Activated effector memory CD4-positive, alpha-beta T cell treated with anti-CD3 and anti-CD28 coated beads, Interleukin-2, amount 50 U/mL, for 16 hours (primary cell): ENCODE measurements around the gene SMIM38.

Experiments
- DNase-seq: peaks from one replicate; pipeline ENCODE4 v3.0.0-alpha.2; 2020

SMIM38 gene

GRCh38 chr11:69162505-69162904, 6.8 kb downstream of the SMIM38 start:
- DNase-seq: no peak

- DNase-seq: no peak
Observed at GRCh38 chr11:69163842-69164241, 8.1 kb downstream of the SMIM38 start.

- no peak for DNase-seq
Observed at GRCh38 chr11:69164824-69165223, 9.1 kb downstream of the SMIM38 start.

GRCh38 chr11:69165775-69166174, 10.0 kb downstream of the SMIM38 start:
- DNase-seq: no peak

GRCh38 chr11:69166218-69167115, 10.7 kb downstream of the SMIM38 start:
- peak; percentile 78 for DNase-seq

- no peak for DNase-seq
Observed at GRCh38 chr11:69167130-69167915, 11.6 kb downstream of the SMIM38 start.

GRCh38 chr11:69167916-69168691, 12.4 kb downstream of the SMIM38 start:
- peak; percentile 48 for DNase-seq

- no peak for DNase-seq
Observed at GRCh38 chr11:69169479-69169878, 13.7 kb downstream of the SMIM38 start.

- peak; percentile 57 for DNase-seq
Observed at GRCh38 chr11:69170704-69171103, 15.0 kb downstream of the SMIM38 start.

- DNase-seq: peak; percentile 19
Observed at GRCh38 chr11:69171476-69172240, 15.9 kb downstream of the SMIM38 start.

GRCh38 chr11:69172674-69173073, 16.9 kb downstream of the SMIM38 start:
- DNase-seq: no peak

GRCh38 chr11:69173331-69173730, 17.6 kb downstream of the SMIM38 start:
- DNase-seq: no peak

GRCh38 chr11:69173925-69174581, 18.3 kb downstream of the SMIM38 start:
- peak; percentile 42 for DNase-seq

GRCh38 chr11:69174841-69175240, 19.1 kb downstream of the SMIM38 start:
- DNase-seq: no peak

- DNase-seq: no peak
Observed at GRCh38 chr11:69178819-69179482, 23.2 kb downstream of the SMIM38 start.

- no peak for DNase-seq
Observed at GRCh38 chr11:69180226-69180625, 24.5 kb downstream of the SMIM38 start.

GRCh38 chr11:69180726-69181125, 25.0 kb downstream of the SMIM38 start:
- DNase-seq: no peak

- no peak for DNase-seq
Observed at GRCh38 chr11:69183613-69184012, 27.9 kb downstream of the SMIM38 start.

- no peak for DNase-seq
Observed at GRCh38 chr11:69186316-69187260, 30.9 kb downstream of the SMIM38 start.

- no peak for DNase-seq
Observed at GRCh38 chr11:69187540-69188065, 31.9 kb downstream of the SMIM38 start.
